IMR-90 (cell line): ENCODE results near the gene ARHGEF7. TPM values are rescaled to one million over a fixed set of nuclear protein-coding genes. Genes with fewer than 3 reads are reported as not detected.

Experiments used
- ATAC-seq: fragments of 200-7000 bp; cut with Tn5 transposase; 2 replicates; pipeline ENCODE4 v1.9.1; 2020; ENCODE audit warnings: low read depth, mild to moderate bottlenecking, moderate library complexity
- BruUV-seq: library from RNA; stranded (reverse); fragments of 400-500 nt; replicated peaks from 2 replicates; lab custom pipeline; 2021; lab: Mats Ljungman, UMichigan
- CTCF ChIA-PET: fragments of 300-600 bp; formaldehyde crosslinking; extraction: SDS; loops from one replicate; lab custom pipeline; 2021; ENCODE audit warnings: antibody characterized with exemption; lab: Yijun Ruan, JAX
- POLR2A ChIA-PET: fragments of 300-600 bp; sonication (Branson Sonifier 250); formaldehyde crosslinking; loops from one replicate; lab custom pipeline; 2022; ENCODE audit warnings: antibody characterized with exemption; ENCODE audit not compliant: unreplicated experiment; lab: Charles Lee
- DNase-seq: peaks from one replicate; pipeline ENCODE4 v3.0.0; 2013
- H2AFZ ChIP-seq: replicated peaks from 2 replicates; pipeline ENCODE3; 2013; ENCODE audit warnings: low read length, mild to moderate bottlenecking; ENCODE audit not compliant: poor library complexity
- H2AK5ac ChIP-seq: 2 replicates; pipeline ENCODE4 v1.6.1; 2013; ENCODE audit warnings: low read depth, low read length, inconsistent platforms
- H2AK9ac ChIP-seq: replicated peaks from 2 replicates; pipeline ENCODE3; 2013; ENCODE audit warnings: mild to moderate bottlenecking, low read depth, low read length, moderate library complexity; ENCODE audit not compliant: poor library complexity
- H2BK120ac ChIP-seq: 2 replicates; pipeline ENCODE4 v1.6.1; 2013; ENCODE audit warnings: low read depth, low read length, inconsistent platforms
- H2BK15ac ChIP-seq: 3 replicates; pipeline ENCODE4 v1.6.1; 2013; ENCODE audit warnings: low read depth, low read length, inconsistent platforms
- H2BK20ac ChIP-seq: 2 replicates; pipeline ENCODE4 v1.6.1; 2013; ENCODE audit warnings: low read depth, mild to moderate bottlenecking, inconsistent platforms, low read length, moderate library complexity
- H2BK5ac ChIP-seq: 2 replicates; pipeline ENCODE4 v1.6.1; 2013; ENCODE audit warnings: mild to moderate bottlenecking, low read depth, low read length, inconsistent platforms; ENCODE audit not compliant: poor library complexity, severe bottlenecking
- H3K14ac ChIP-seq: replicated peaks from 2 replicates; pipeline ENCODE4 v1.6.1; 2013; ENCODE audit warnings: low read depth, low read length, inconsistent platforms
- H3K18ac ChIP-seq: 2 replicates; pipeline ENCODE4 v1.6.1; 2013; ENCODE audit warnings: low read depth, low read length, control low read depth
- H3K23ac ChIP-seq: 2 replicates; pipeline ENCODE4 v1.6.1; 2013; ENCODE audit warnings: low read depth, low read length, inconsistent platforms
- H3K27ac ChIP-seq: 2 replicates; pipeline ENCODE4 v1.5.1; 2013; ENCODE audit warnings: mild to moderate bottlenecking, control low read depth, low read length; ENCODE audit not compliant: insufficient read depth
- H3K27me3 ChIP-seq: 2 replicates; pipeline ENCODE4 v1.6.1; 2013; ENCODE audit warnings: low read length; ENCODE audit not compliant: control insufficient read depth, insufficient read depth
- H3K36me3 ChIP-seq: 2 replicates; pipeline ENCODE4 v1.6.1; 2013; ENCODE audit warnings: low read length, mixed read lengths; ENCODE audit not compliant: control insufficient read depth, insufficient read depth
- H3K4ac ChIP-seq: 2 replicates; pipeline ENCODE4 v1.6.1; 2013; ENCODE audit warnings: low read depth, low read length, inconsistent platforms
- H3K4me1 ChIP-seq: 2 replicates; pipeline ENCODE4 v1.6.1; 2013; ENCODE audit warnings: low read length, mixed read lengths; ENCODE audit not compliant: control insufficient read depth, insufficient read depth
- H3K4me2 ChIP-seq: 2 replicates; pipeline ENCODE4 v1.6.1; 2013; ENCODE audit warnings: low read depth, mild to moderate bottlenecking, control low read depth, low read length, moderate library complexity
- H3K4me3 ChIP-seq: 2 replicates; pipeline ENCODE4 v1.5.1; 2013; ENCODE audit warnings: low read depth, mild to moderate bottlenecking, control low read depth, low read length, moderate library complexity; ENCODE audit not compliant: insufficient read depth
- H3K56ac ChIP-seq: 2 replicates; pipeline ENCODE4 v1.6.1; 2013; ENCODE audit warnings: low read length, inconsistent platforms; ENCODE audit not compliant: insufficient read depth; ENCODE audit errors: extremely low read depth
- H3K79me1 ChIP-seq, 2 experiments: 2 replicates each; pipeline ENCODE4 v1.6.1; 2013; ENCODE audit warnings: low read length in 2 of 2, inconsistent platforms in 1 of 2, low read depth in 1 of 2
- H3K9ac ChIP-seq: 2 replicates; pipeline ENCODE4 v1.6.1; 2013; ENCODE audit warnings: low read depth, low read length, control low read depth
- H3K9me1 ChIP-seq: 2 replicates; pipeline ENCODE4 v1.6.1; 2013; ENCODE audit warnings: low read length, inconsistent platforms; ENCODE audit not compliant: insufficient read depth
- H3K9me3 ChIP-seq: 2 replicates; pipeline ENCODE4 v1.6.1; 2013; ENCODE audit warnings: low read length; ENCODE audit not compliant: control insufficient read depth, insufficient read depth
- H4K20me1 ChIP-seq: 2 replicates; pipeline ENCODE4 v1.6.1; 2013; ENCODE audit warnings: low read length, inconsistent platforms; ENCODE audit not compliant: insufficient read depth
- H4K5ac ChIP-seq: 2 replicates; pipeline ENCODE4 v1.6.1; 2013; ENCODE audit warnings: mild to moderate bottlenecking, low read depth, low read length, control low read depth
- H4K8ac ChIP-seq, 2 experiments: 2 replicates each; pipeline ENCODE4 v1.6.1; 2013; ENCODE audit warnings: low read depth in 2 of 2, low read length in 2 of 2, control low read depth in 1 of 2, inconsistent platforms in 1 of 2
- H4K91ac ChIP-seq: 2 replicates; pipeline ENCODE4 v1.6.1; 2013; ENCODE audit warnings: low read depth, low read length, inconsistent platforms; ENCODE audit not compliant: insufficient read depth
- BHLHE40 ChIP-seq: fragments of 150-350 bp; IDR thresholded peaks from 2 replicates; pipeline ENCODE4 v1.6.1; 2016; ENCODE audit warnings: mild to moderate bottlenecking, low read depth, low read length
- CEBPB ChIP-seq: IDR thresholded peaks from 2 replicates; pipeline ENCODE4 v1.6.1; 2012; ENCODE audit warnings: low read depth, low read length, improper control_type of control experiment
- CHD1 ChIP-seq: IDR thresholded peaks from 2 replicates; pipeline ENCODE4 v1.6.1; 2012; ENCODE audit warnings: low read depth, low read length, improper control_type of control experiment
- FOS ChIP-seq: fragments of 150-350 bp; IDR thresholded peaks from 2 replicates; pipeline ENCODE4 v1.6.1; 2016; ENCODE audit warnings: low read depth, low read length
- MAFK ChIP-seq: IDR thresholded peaks from 2 replicates; pipeline ENCODE4 v1.6.1; 2012; ENCODE audit warnings: low read depth, low read length, improper control_type of control experiment
- MAZ ChIP-seq: IDR thresholded peaks from 2 replicates; pipeline ENCODE4 v1.6.1; 2012; ENCODE audit warnings: low read depth, mild to moderate bottlenecking, low read length, improper control_type of control experiment, moderate library complexity, borderline replicate concordance
- MXI1 ChIP-seq: IDR thresholded peaks from 2 replicates; pipeline ENCODE4 v1.6.1; 2012; ENCODE audit warnings: low read depth, mild to moderate bottlenecking, low read length, moderate library complexity, borderline replicate concordance
- POLR2A ChIP-seq: IDR thresholded peaks from 2 replicates; pipeline ENCODE4 v1.6.1; 2012; ENCODE audit warnings: mild to moderate bottlenecking, low read depth, low read length
- RFX5 ChIP-seq: IDR thresholded peaks from 2 replicates; pipeline ENCODE4 v1.8.0; 2012; ENCODE audit warnings: low read depth, mild to moderate bottlenecking, low read length, moderate library complexity
- SMC3 ChIP-seq: fragments of 150-350 bp; IDR thresholded peaks from 2 replicates; pipeline ENCODE4 v1.6.1; 2016; ENCODE audit warnings: low read depth, mild to moderate bottlenecking, antibody characterized with exemption, low read length, moderate library complexity
- USF2 ChIP-seq: fragments of 150-350 bp; IDR thresholded peaks from 2 replicates; pipeline ENCODE4 v1.6.1; 2017; ENCODE audit warnings: mild to moderate bottlenecking, antibody characterized with exemption, low read length, low read depth
- WGBS, 2 experiments: methylation state at CpG; one replicate each; pipeline versions ENCODE4 v1.1.5 to v1.1.7; 2013; ENCODE audit warnings: missing lambda C conversion rate in 2 of 2; ENCODE audit not compliant: insufficient read length in 1 of 2; ENCODE audit errors: extremely low coverage in 2 of 2; 5-methylcytosine and 5-hydroxymethylcytosine counted together
- dilution Hi-C: fragments of 300-500 bp; cut with HindIII; formaldehyde crosslinking; loops from one replicate; pipeline ENCODE4 v1.14.3; 2018; ENCODE audit warnings: low sequenced_read_pairs; ENCODE audit not compliant: unreplicated experiment
- in situ Hi-C: fragments of 300-500 bp; cut with MboI; formaldehyde crosslinking; loops from 3 replicates; pipeline ENCODE4 v1.14.3; 2019; ENCODE audit warnings: low sequenced_read_pairs, inconsistent platforms, mixed read lengths
- intact Hi-C: fragments of 100-400 bp; cut with micrococcal nuclease; formaldehyde crosslinking; loops from 2 replicates; pipeline ENCODE4 v1.10.0; 2022
- polyA plus RNA-seq, 3 experiments: library from polyadenylated mRNA; depleted of rRNA; stranded (reverse); fragments of >200 nt; gene quantifications; 2 replicates each; pipeline ENCODE4 v1.2.3, GENCODE V29; 2012; ENCODE audit warnings: low replicate concordance in 1 of 3
- total RNA-seq: library from RNA; depleted of rRNA; stranded (reverse); fragments of >200 nt; gene quantifications from 2 replicates; pipeline ENCODE4 v1.2.3, GENCODE V29; 2012
- TF ChIP-seq, protein P1 (sequence below): fragments of 150-350 bp; IDR thresholded peaks from 2 replicates; pipeline ENCODE4 v1.6.1; 2016; ENCODE audit warnings: low read depth, mild to moderate bottlenecking, low read length, moderate library complexity, borderline replicate concordance
- TF ChIP-seq, protein P2 (sequence below): conservative IDR thresholded peaks from 2 replicates; pipeline ENCODE4 v1.5.1; 2012; ENCODE audit warnings: mild to moderate bottlenecking, low read depth, low read length, improper control_type of control experiment

ARHGEF7 gene
- total and polyA plus RNA-seq, 2 of the 4 experiments (the other 2 are of a cell fraction), result 32.9 to 59.0 TPM

GRCh38 chr13:111262715-111263114, 147.6 kb downstream of the ARHGEF7 start:
- no peak overlapping the region for H4K91ac ChIP-seq
- ChIA-PET POLR2A (no interaction called here), CTCF (no interaction called here)
- WGBS, 2 experiments, result 90% methylated on average over 2 of the region's 3 CpGs; no CpG with 5 or more reads in 1 of the 2 experiments
- H3K4ac ChIP-seq, result no peak overlapping the region
- no peak overlapping the region for H2BK15ac ChIP-seq
- no peak overlapping the region for H4K8ac ChIP-seq
- H3K27me3 ChIP-seq, result no peaks in the 10 kb centered on the region
- dilution Hi-C loops, result no loop called here
- H3K9me1 ChIP-seq, result peaks cover 15% of the 10 kb centered on the region; the same call in 1 of the 2 replicates
- H2BK5ac ChIP-seq, result no peak overlapping the region
- peaks cover 9% of the 10 kb centered on the region for H3K4me1 ChIP-seq
- in situ Hi-C loops, result no loop called here
- DNase-seq (no peak), ATAC-seq (no peak)
- no peak overlapping the region for H2AK9ac ChIP-seq
- no peak overlapping the region for H3K4me2 ChIP-seq
- TF ChIP-seq RFX5 (no peak), MXI1 (no peak), CEBPB (no peak), USF2 (no peak), SMC3 (no peak), CHD1 (no peak), MAZ (no peak), BHLHE40 (no peak), FOS (no peak), POLR2A (no peak), MAFK (no peak)
- TF ChIP-seq, protein P1, sequence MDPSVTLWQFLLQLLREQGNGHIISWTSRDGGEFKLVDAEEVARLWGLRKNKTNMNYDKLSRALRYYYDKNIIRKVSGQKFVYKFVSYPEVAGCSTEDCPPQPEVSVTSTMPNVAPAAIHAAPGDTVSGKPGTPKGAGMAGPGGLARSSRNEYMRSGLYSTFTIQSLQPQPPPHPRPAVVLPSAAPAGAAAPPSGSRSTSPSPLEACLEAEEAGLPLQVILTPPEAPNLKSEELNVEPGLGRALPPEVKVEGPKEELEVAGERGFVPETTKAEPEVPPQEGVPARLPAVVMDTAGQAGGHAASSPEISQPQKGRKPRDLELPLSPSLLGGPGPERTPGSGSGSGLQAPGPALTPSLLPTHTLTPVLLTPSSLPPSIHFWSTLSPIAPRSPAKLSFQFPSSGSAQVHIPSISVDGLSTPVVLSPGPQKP, result no peak
- TF ChIP-seq, protein P2, sequence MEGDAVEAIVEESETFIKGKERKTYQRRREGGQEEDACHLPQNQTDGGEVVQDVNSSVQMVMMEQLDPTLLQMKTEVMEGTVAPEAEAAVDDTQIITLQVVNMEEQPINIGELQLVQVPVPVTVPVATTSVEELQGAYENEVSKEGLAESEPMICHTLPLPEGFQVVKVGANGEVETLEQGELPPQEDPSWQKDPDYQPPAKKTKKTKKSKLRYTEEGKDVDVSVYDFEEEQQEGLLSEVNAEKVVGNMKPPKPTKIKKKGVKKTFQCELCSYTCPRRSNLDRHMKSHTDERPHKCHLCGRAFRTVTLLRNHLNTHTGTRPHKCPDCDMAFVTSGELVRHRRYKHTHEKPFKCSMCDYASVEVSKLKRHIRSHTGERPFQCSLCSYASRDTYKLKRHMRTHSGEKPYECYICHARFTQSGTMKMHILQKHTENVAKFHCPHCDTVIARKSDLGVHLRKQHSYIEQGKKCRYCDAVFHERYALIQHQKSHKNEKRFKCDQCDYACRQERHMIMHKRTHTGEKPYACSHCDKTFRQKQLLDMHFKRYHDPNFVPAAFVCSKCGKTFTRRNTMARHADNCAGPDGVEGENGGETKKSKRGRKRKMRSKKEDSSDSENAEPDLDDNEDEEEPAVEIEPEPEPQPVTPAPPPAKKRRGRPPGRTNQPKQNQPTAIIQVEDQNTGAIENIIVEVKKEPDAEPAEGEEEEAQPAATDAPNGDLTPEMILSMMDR, result no peak
- no peak overlapping the region for H2AFZ ChIP-seq
- H3K4me3 ChIP-seq, result no peak overlapping the region
- H4K20me1 ChIP-seq, result 0 out of 2 replicates have a peak, but pooled peaks cover 3% of the 10 kb centered on the region
- H3K14ac ChIP-seq, result no peak overlapping the region
- H3K27ac ChIP-seq, result no peak overlapping the region
- H3K56ac ChIP-seq, result no peak overlapping the region
- no peak overlapping the region for H2AK5ac ChIP-seq
- peaks cover 28 to 59% of the 10 kb centered on the region in 2 experiments; a peak in 3 of 4 replicates for H3K79me1 ChIP-seq
- no TSS peak for BruUV-seq
- no peak overlapping the region for H3K18ac ChIP-seq
- H2BK20ac ChIP-seq, result no peak overlapping the region
- H3K9ac ChIP-seq, result no peak overlapping the region
- no peak overlapping the region for H3K23ac ChIP-seq
- no peak overlapping the region for H4K5ac ChIP-seq
- intact Hi-C loops, result no loop called here
- no peaks in the 10 kb centered on the region for H3K9me3 ChIP-seq
- H3K36me3 ChIP-seq, result peaks cover 22% of the 10 kb centered on the region
- H2BK120ac ChIP-seq, result no peak overlapping the region
